GM12878 (cell line): ENCODE results near the gene CHPT1. TPM values are rescaled to one million over a fixed set of nuclear protein-coding genes. Genes with fewer than 3 reads are reported as not detected.

Source experiments
- CREB1 ChIP-seq: IDR thresholded peaks from 2 replicates; pipeline ENCODE4 v1.6.1; 2012; ENCODE audit warnings: low read depth, mild to moderate bottlenecking, inconsistent platforms
- CREM ChIP-seq: IDR thresholded peaks from 2 replicates; pipeline ENCODE4 v1.6.1; 2014; ENCODE audit warnings: antibody characterized with exemption, low read depth
- EED ChIP-seq: sonication (generic); IDR thresholded peaks from 2 replicates; pipeline ENCODE4 v1.6.1; 2016; ENCODE audit warnings: antibody characterized with exemption, low read depth
- ETV6 ChIP-seq, 2 experiments: fragments of 450-650 bp in 1 of 2; IDR thresholded peaks in 1 of 2; conservative IDR thresholded peaks in 1 of 2; 2 replicates each; pipeline ENCODE4 v1.6.1; 2014; ENCODE audit warnings: antibody characterized with exemption in 1 of 2, borderline replicate concordance in 1 of 2, low read depth in 1 of 2, mild to moderate bottlenecking in 1 of 2, moderate library complexity in 1 of 2
- HCFC1 ChIP-seq: fragments of 150-350 bp; IDR thresholded peaks from 2 replicates; pipeline ENCODE4 v1.6.1; 2014; ENCODE audit warnings: low read length
- HDGF ChIP-seq: fragments of 450-650 bp; IDR thresholded peaks from 2 replicates; pipeline ENCODE4 v1.6.1; 2016; ENCODE audit warnings: antibody characterized with exemption
- IKZF2 ChIP-seq, 2 experiments: fragments of 450-650 bp; IDR thresholded peaks; 2 replicates each; pipeline ENCODE4 v1.6.1; 2017; ENCODE audit warnings: mild to moderate bottlenecking in 2 of 2, moderate library complexity in 2 of 2
- JUNB ChIP-seq: IDR thresholded peaks from 2 replicates; pipeline ENCODE4 v1.6.1; 2016; ENCODE audit warnings: antibody characterized with exemption, mild to moderate bottlenecking
- KAT2A ChIP-seq: conservative IDR thresholded peaks from 2 replicates; pipeline ENCODE4 v1.6.1; 2011; ENCODE audit warnings: low read depth, low read length; ENCODE audit not compliant: control insufficient read depth
- KLF5 ChIP-seq: fragments of 450-650 bp; IDR thresholded peaks from 2 replicates; pipeline ENCODE4 v1.6.1; 2014; ENCODE audit warnings: mild to moderate bottlenecking; ENCODE audit not compliant: partially characterized antibody
- NBN ChIP-seq: fragments of 450-650 bp; IDR thresholded peaks from 2 replicates; pipeline ENCODE4 v1.6.1; 2016
- NR2F1 ChIP-seq: fragments of 450-650 bp; conservative IDR thresholded peaks from 2 replicates; pipeline ENCODE4 v1.6.1; 2017; ENCODE audit warnings: mild to moderate bottlenecking
- POLR2AphosphoS5 ChIP-seq: IDR thresholded peaks from 2 replicates; pipeline ENCODE4 v1.6.1; 2011; ENCODE audit warnings: mild to moderate bottlenecking, low read length, inconsistent platforms
- RCOR1 ChIP-seq: conservative IDR thresholded peaks from 2 replicates; pipeline ENCODE4 v1.6.1; 2012; ENCODE audit warnings: low read depth, low read length, improper control_type of control experiment
- RUNX3 ChIP-seq: IDR thresholded peaks from 2 replicates; pipeline ENCODE4 v1.6.1; 2012; ENCODE audit warnings: low read length, inconsistent platforms
- SREBF2 ChIP-seq: IDR thresholded peaks from 2 replicates; pipeline ENCODE4 v1.6.1; 2012; ENCODE audit warnings: mild to moderate bottlenecking, low read length
- TAF1 ChIP-seq: IDR thresholded peaks from 2 replicates; pipeline ENCODE4 v1.6.1; 2011; ENCODE audit warnings: mild to moderate bottlenecking, low read depth, low read length, borderline replicate concordance
- ZNF384 ChIP-seq: IDR thresholded peaks from 2 replicates; pipeline ENCODE4 v1.6.1; 2012; ENCODE audit warnings: low read depth, mild to moderate bottlenecking, low read length, improper control_type of control experiment, borderline replicate concordance
- polyA plus RNA-seq, 11 experiments: library from polyadenylated mRNA; depleted of rRNA in 4 of 11; unstranded in 6 of 11; stranded (reverse) in 5 of 11; fragments of >200 nt; fragmentation: Nextera tagmentation in 4 of 11; fragmentation: Illumina TruSeq in 1 of 11; extraction: Ambion mirVana in 4 of 11; extraction: Trizol in 1 of 11; gene quantifications; 1 replicate in 1 of 11; 2 replicates in 10 of 11; pipeline versions ENCODE4 v1.2.1 to v1.2.3, GENCODE V29; 2011 to 2016; ENCODE audit warnings: inconsistent platforms in 2 of 11, missing spikeins in 2 of 11, low read depth in 1 of 11
- total RNA-seq, 4 experiments: library from RNA; depleted of rRNA in 3 of 4; stranded (reverse); fragments of >200 nt in 3 of 4; fragmentation: Illumina TruSeq in 1 of 4; extraction: Trizol in 1 of 4; gene quantifications; 2 replicates each; pipeline versions ENCODE4 v1.2.1 to v1.2.3, GENCODE V29; 2013 to 2021
- TF ChIP-seq, protein P1 (sequence below): fragments of 150-350 bp; IDR thresholded peaks from 2 replicates; pipeline ENCODE4 v1.6.1; 2016; ENCODE audit warnings: low read depth, low read length
- TF ChIP-seq, protein P2 (sequence below): fragments of 450-650 bp; conservative IDR thresholded peaks from 2 replicates; pipeline ENCODE4 v1.6.1; 2017; ENCODE audit warnings: mild to moderate bottlenecking, moderate library complexity
- TF ChIP-seq, protein P3 (sequence below): IDR thresholded peaks from 2 replicates; pipeline ENCODE4 v1.6.1; 2012; ENCODE audit warnings: low read depth, low read length, improper control_type of control experiment
- TF ChIP-seq, protein P4 (sequence below): IDR thresholded peaks from 2 replicates; pipeline ENCODE4 v1.6.1; 2012; ENCODE audit warnings: low read depth, low read length, improper control_type of control experiment
- TF ChIP-seq, protein P5 (sequence below): IDR thresholded peaks from 2 replicates; pipeline ENCODE4 v1.6.1; 2011; ENCODE audit warnings: borderline replicate concordance, low read depth, mild to moderate bottlenecking, moderate library complexity, mixed read lengths, low read length; ENCODE audit not compliant: insufficient read depth; ENCODE audit errors: extremely low read length

The CHPT1 gene
- total and polyA plus RNA-seq, 10 of the 15 experiments (the other 5 are each of a cell fraction or from before 2014, with no cell fraction given), result 0.85 to 10.2 (median 3.9) TPM

DNA sequence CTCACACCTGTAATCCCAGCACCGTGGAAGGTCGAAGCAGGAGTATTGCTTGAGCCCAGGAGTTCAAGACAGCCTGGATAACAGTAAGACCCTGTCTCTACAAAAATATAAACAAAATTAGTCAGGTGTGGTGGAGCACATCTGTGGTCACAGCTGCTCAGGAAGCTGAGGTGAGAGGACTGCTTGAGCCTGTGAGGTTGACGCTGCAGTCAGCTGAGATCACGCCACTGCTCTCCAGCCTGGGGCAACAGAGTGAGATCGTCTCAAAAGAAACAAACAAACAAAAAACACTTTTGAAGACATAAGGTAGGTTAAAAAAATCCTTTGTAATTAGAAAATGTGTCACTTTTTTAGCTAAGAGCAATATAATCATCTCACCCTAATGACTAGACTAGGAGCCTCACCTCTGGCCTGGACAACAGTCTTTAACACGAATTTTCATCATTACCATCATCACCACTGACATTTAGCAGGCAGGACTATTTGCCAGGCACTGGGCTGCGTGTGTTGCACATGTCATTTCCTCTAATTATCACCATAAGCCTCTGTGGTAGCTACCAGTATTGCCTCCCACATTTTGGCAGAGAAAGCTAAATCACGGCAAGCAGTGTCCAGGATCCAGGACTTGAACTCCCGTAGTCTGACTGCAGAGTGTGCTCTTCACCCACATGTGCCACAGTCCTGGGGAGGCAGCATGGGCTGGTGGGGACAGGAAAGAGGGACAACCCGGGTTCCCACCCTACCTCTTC, 46.5 kb downstream of the CHPT1 start (continued):
- no peak for TF ChIP-seq ETV6 (conservative IDR thresholded peaks at IDR 0.05 in 1 of 2, IDR thresholded peaks at IDR 0.05 in 1 of 2; ENCODE audit: borderline replicate concordance in 1 of 2, low read depth in 1 of 2)
- TF ChIP-seq ZNF384, result no peak
- TF ChIP-seq JUNB, result 0 out of 2 replicates have a peak, but pooled peaks have one; percentile 8
- TF ChIP-seq HCFC1, result no peak
- peak; percentile 39; the same call in 1 of the 2 replicates for TF ChIP-seq NBN
- no peak for TF ChIP-seq TAF1
- peak; percentile 95 for TF ChIP-seq RUNX3
- TF ChIP-seq, protein P1, sequence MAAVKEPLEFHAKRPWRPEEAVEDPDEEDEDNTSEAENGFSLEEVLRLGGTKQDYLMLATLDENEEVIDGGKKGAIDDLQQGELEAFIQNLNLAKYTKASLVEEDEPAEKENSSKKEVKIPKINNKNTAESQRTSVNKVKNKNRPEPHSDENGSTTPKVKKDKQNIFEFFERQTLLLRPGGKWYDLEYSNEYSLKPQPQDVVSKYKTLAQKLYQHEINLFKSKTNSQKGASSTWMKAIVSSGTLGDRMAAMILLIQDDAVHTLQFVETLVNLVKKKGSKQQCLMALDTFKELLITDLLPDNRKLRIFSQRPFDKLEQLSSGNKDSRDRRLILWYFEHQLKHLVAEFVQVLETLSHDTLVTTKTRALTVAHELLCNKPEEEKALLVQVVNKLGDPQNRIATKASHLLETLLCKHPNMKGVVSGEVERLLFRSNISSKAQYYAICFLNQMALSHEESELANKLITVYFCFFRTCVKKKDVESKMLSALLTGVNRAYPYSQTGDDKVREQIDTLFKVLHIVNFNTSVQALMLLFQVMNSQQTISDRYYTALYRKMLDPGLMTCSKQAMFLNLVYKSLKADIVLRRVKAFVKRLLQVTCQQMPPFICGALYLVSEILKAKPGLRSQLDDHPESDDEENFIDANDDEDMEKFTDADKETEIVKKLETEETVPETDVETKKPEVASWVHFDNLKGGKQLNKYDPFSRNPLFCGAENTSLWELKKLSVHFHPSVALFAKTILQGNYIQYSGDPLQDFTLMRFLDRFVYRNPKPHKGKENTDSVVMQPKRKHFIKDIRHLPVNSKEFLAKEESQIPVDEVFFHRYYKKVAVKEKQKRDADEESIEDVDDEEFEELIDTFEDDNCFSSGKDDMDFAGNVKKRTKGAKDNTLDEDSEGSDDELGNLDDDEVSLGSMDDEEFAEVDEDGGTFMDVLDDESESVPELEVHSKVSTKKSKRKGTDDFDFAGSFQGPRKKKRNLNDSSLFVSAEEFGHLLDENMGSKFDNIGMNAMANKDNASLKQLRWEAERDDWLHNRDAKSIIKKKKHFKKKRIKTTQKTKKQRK, result no peak
- TF ChIP-seq KLF5, result peak; percentile 40
- TF ChIP-seq, protein P2, sequence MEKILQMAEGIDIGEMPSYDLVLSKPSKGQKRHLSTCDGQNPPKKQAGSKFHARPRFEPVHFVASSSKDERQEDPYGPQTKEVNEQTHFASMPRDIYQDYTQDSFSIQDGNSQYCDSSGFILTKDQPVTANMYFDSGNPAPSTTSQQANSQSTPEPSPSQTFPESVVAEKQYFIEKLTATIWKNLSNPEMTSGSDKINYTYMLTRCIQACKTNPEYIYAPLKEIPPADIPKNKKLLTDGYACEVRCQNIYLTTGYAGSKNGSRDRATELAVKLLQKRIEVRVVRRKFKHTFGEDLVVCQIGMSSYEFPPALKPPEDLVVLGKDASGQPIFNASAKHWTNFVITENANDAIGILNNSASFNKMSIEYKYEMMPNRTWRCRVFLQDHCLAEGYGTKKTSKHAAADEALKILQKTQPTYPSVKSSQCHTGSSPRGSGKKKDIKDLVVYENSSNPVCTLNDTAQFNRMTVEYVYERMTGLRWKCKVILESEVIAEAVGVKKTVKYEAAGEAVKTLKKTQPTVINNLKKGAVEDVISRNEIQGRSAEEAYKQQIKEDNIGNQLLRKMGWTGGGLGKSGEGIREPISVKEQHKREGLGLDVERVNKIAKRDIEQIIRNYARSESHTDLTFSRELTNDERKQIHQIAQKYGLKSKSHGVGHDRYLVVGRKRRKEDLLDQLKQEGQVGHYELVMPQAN, result no peak
- TF ChIP-seq CREM, result peak; percentile 85; the same call in 1 of the 2 replicates
- TF ChIP-seq, protein P3, sequence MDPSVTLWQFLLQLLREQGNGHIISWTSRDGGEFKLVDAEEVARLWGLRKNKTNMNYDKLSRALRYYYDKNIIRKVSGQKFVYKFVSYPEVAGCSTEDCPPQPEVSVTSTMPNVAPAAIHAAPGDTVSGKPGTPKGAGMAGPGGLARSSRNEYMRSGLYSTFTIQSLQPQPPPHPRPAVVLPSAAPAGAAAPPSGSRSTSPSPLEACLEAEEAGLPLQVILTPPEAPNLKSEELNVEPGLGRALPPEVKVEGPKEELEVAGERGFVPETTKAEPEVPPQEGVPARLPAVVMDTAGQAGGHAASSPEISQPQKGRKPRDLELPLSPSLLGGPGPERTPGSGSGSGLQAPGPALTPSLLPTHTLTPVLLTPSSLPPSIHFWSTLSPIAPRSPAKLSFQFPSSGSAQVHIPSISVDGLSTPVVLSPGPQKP, result no peak
- TF ChIP-seq RCOR1, result no peak
- TF ChIP-seq, protein P4, sequence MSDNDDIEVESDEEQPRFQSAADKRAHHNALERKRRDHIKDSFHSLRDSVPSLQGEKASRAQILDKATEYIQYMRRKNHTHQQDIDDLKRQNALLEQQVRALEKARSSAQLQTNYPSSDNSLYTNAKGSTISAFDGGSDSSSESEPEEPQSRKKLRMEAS, result no peak
- TF ChIP-seq SREBF2, result peak; percentile 51; the same call in 1 of the 2 replicates
- peak; percentile 80 for TF ChIP-seq CREB1
- TF ChIP-seq, protein P5, sequence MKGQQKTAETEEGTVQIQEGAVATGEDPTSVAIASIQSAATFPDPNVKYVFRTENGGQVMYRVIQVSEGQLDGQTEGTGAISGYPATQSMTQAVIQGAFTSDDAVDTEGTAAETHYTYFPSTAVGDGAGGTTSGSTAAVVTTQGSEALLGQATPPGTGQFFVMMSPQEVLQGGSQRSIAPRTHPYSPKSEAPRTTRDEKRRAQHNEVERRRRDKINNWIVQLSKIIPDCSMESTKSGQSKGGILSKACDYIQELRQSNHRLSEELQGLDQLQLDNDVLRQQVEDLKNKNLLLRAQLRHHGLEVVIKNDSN, result no peak
- peak; percentile 29; the same call in 1 of the 2 replicates for TF ChIP-seq NR2F1
- no peak for TF ChIP-seq KAT2A
- peak in 1 of 2 experiments; percentile 7; a peak in 2 of 4 replicates for TF ChIP-seq IKZF2 (IDR thresholded peaks at IDR 0.05)
- TF ChIP-seq POLR2AphosphoS5, result peak; percentile 51; the same call in 1 of the 2 replicates
- TF ChIP-seq HDGF, result no peak
- TF ChIP-seq EED, result no peak; the same call in 1 of the 2 replicates
